Mammary epithelial cell (primary cell): ENCODE data around the gene SMARCD1.

ENCODE experiments used
- EZH2 ChIP-seq: IDR thresholded peaks from 2 replicates; pipeline ENCODE4 v1.6.1; 2012; ENCODE audit warnings: low read length, inconsistent platforms, borderline replicate concordance
- TF ChIP-seq, protein P1 (sequence below), 2 donors: IDR thresholded peaks in 1 of 2; conservative IDR thresholded peaks in 1 of 2; 2 replicates each; pipeline ENCODE4 v1.5.1; 2011 to 2012; ENCODE audit warnings: inconsistent platforms in 2 of 2, low read length in 2 of 2, mild to moderate bottlenecking in 2 of 2, control low read depth in 1 of 2, low read depth in 1 of 2; ENCODE audit not compliant: insufficient read depth in 1 of 2; ENCODE audit errors: extremely low read depth in 1 of 2

DNA sequence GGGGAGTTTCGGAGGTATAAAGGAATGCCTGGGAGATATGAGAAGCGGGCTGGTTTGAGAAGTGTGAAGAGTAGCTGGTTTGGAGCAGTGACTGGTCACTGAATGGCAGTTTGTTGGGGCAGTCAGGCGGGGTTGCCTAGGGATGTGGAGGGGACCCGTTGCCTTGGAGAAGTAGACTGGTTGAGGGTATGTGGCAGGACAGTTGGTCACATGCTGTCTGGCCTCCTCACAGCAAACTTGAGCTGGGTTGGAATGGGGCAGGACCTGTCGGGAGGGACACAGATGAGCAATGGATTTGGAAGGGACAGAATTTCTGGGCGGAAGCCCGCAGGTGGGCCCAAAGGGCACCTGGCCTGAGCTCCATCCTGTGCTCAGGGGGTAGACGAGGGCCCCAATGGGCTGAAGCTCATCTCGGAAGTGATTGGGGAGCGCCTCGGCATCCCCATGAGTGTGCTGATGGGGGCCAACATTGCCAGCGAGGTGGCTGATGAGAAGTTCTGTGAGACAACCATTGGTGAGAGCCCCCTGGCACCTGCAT lies 20.8 kb downstream of the SMARCD1 start:
- TF ChIP-seq, protein P1, sequence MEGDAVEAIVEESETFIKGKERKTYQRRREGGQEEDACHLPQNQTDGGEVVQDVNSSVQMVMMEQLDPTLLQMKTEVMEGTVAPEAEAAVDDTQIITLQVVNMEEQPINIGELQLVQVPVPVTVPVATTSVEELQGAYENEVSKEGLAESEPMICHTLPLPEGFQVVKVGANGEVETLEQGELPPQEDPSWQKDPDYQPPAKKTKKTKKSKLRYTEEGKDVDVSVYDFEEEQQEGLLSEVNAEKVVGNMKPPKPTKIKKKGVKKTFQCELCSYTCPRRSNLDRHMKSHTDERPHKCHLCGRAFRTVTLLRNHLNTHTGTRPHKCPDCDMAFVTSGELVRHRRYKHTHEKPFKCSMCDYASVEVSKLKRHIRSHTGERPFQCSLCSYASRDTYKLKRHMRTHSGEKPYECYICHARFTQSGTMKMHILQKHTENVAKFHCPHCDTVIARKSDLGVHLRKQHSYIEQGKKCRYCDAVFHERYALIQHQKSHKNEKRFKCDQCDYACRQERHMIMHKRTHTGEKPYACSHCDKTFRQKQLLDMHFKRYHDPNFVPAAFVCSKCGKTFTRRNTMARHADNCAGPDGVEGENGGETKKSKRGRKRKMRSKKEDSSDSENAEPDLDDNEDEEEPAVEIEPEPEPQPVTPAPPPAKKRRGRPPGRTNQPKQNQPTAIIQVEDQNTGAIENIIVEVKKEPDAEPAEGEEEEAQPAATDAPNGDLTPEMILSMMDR (conservative IDR thresholded peaks at IDR 0.05 in 1 of 2, IDR thresholded peaks at IDR 0.05 in 1 of 2; ENCODE audit: extremely low read depth in 1 of 2, insufficient read depth in 1 of 2, low read depth in 1 of 2, low read length in 2 of 2), result no peak
- no peak for TF ChIP-seq EZH2
